GM12878 (cell line): ENCODE data around the gene HTR2B. TPM values are rescaled to one million over a fixed set of nuclear protein-coding genes. Genes with fewer than 3 reads are reported as not detected.

Source experiments
- ATAC-seq: fragments of 200-7000 bp; cut with Tn5 transposase; 3 replicates; pipeline ENCODE4 v1.9.1; 2020; ENCODE audit warnings: mild to moderate bottlenecking, moderate library complexity
- BruUV-seq: library from RNA; stranded (reverse); fragments of 400-500 nt; replicated peaks from 2 replicates; lab custom pipeline; 2021; lab: Mats Ljungman, UMichigan
- CTCF ChIA-PET: fragments of 300-600 bp; sonication (Branson Sonifier 250); formaldehyde crosslinking; extraction: SDS; loops from one replicate; lab custom pipeline; 2021; ENCODE audit warnings: inconsistent platforms; lab: Yijun Ruan, JAX
- POLR2A ChIA-PET: fragments of 350-600 bp; formaldehyde crosslinking; extraction: SDS; loops from one replicate; lab custom pipeline; 2021; ENCODE audit warnings: inconsistent platforms; lab: Charles Lee
- RAD21 ChIA-PET: fragments of 300-600 bp; sonication (Branson Sonifier 250); formaldehyde crosslinking; loops from one replicate; lab custom pipeline; 2023; ENCODE audit warnings: antibody characterized with exemption; ENCODE audit not compliant: unreplicated experiment; lab: Charles Lee
- SMC1A ChIA-PET: fragments of 300-600 bp; sonication (Branson Sonifier 250); formaldehyde crosslinking; loops from one replicate; lab custom pipeline; 2023; ENCODE audit not compliant: unreplicated experiment, uncharacterized antibody; lab: Charles Lee
- DNase-seq: peaks from one replicate; pipeline ENCODE4 v3.0.0-alpha.2; 2011; ENCODE audit warnings: low read depth, low spot score
- FAIRE-seq: peaks from 3 replicates; lab custom pipeline; 2011; peaks lifted over from hg19 to GRCh38; lab: Jason Lieb, UNC
- H2AFZ ChIP-seq: 2 replicates; pipeline ENCODE4 v1.6.0; 2011; ENCODE audit warnings: low read depth, low read length, control low read depth; ENCODE audit not compliant: control insufficient read depth
- H3K27ac ChIP-seq: 2 replicates; pipeline ENCODE4 v1.5.1; 2011; ENCODE audit warnings: control low read depth; ENCODE audit not compliant: control insufficient read depth, insufficient read depth
- H3K27me3 ChIP-seq, 2 experiments: replicated peaks in 1 of 2; 2 replicates each; pipeline versions ENCODE4 v1.6.0 to v1.6.1; 2011; ENCODE audit warnings: low read length in 1 of 2; ENCODE audit not compliant: control insufficient read depth in 2 of 2, insufficient read depth in 2 of 2
- H3K36me3 ChIP-seq, 2 experiments: 2 replicates each; pipeline ENCODE4 v1.5.1; 2011; ENCODE audit warnings: low read length in 1 of 2; ENCODE audit not compliant: control insufficient read depth in 2 of 2, insufficient read depth in 2 of 2
- H3K4me1 ChIP-seq: 2 replicates; pipeline ENCODE4 v1.6.1; 2011; ENCODE audit warnings: mild to moderate bottlenecking, low read length, moderate library complexity, mixed read lengths; ENCODE audit not compliant: control insufficient read depth, insufficient read depth
- H3K4me2 ChIP-seq: 2 replicates; pipeline ENCODE4 v1.6.0; 2011; ENCODE audit warnings: control low read depth; ENCODE audit not compliant: control insufficient read depth, insufficient read depth
- H3K4me3 ChIP-seq: fragments of 200-600 bp; sonication (generic); 2 replicates; pipeline ENCODE4 v1.5.1; 2016
- H3K79me2 ChIP-seq: 2 replicates; pipeline ENCODE4 v1.6.0; 2011; ENCODE audit warnings: low read length; ENCODE audit not compliant: control insufficient read depth, insufficient read depth
- H3K9ac ChIP-seq: 2 replicates; pipeline ENCODE4 v1.8.0; 2011; ENCODE audit warnings: low read length, control low read depth, mixed read lengths; ENCODE audit not compliant: control insufficient read depth, insufficient read depth
- H3K9me3 ChIP-seq: replicated peaks from 3 replicates; pipeline ENCODE4 v1.5.1; 2011; ENCODE audit warnings: mild to moderate bottlenecking, low read length; ENCODE audit not compliant: control insufficient read depth, insufficient read depth
- H4K20me1 ChIP-seq: 2 replicates; pipeline ENCODE4 v1.6.0; 2011; ENCODE audit not compliant: control insufficient read depth, insufficient read depth
- BMI1 ChIP-seq: fragments of 450-650 bp; IDR thresholded peaks from 2 replicates; pipeline ENCODE4 v1.6.1; 2016; ENCODE audit warnings: mild to moderate bottlenecking, moderate library complexity, borderline replicate concordance
- CREB1 ChIP-seq: IDR thresholded peaks from 2 replicates; pipeline ENCODE4 v1.6.1; 2012; ENCODE audit warnings: low read depth, mild to moderate bottlenecking, inconsistent platforms
- EGR1 ChIP-seq, 2 experiments: IDR thresholded peaks; 1 replicate in 1 of 2; 2 replicates in 1 of 2; pipeline ENCODE4 v1.6.1; 2011 to 2012; ENCODE audit warnings: low read depth in 2 of 2, low read length in 2 of 2, borderline replicate concordance in 1 of 2, mild to moderate bottlenecking in 1 of 2, moderate library complexity in 1 of 2
- IRF4 ChIP-seq: IDR thresholded peaks from 2 replicates; pipeline ENCODE4 v1.6.1; 2011; ENCODE audit warnings: low read depth, low read length
- NFYB ChIP-seq: IDR thresholded peaks from 2 replicates; pipeline ENCODE4 v1.6.1; 2011; ENCODE audit warnings: low read depth, mild to moderate bottlenecking, low read length, improper control_type of control experiment, moderate library complexity; ENCODE audit not compliant: insufficient read depth
- NR2C2 ChIP-seq: IDR thresholded peaks from 2 replicates; pipeline ENCODE4 v1.6.1; 2011; ENCODE audit warnings: borderline replicate concordance, low read depth; ENCODE audit not compliant: control insufficient read depth, insufficient read length
- NR2F1 ChIP-seq: fragments of 450-650 bp; conservative IDR thresholded peaks from 2 replicates; pipeline ENCODE4 v1.6.1; 2017; ENCODE audit warnings: mild to moderate bottlenecking
- NRF1 ChIP-seq: conservative IDR thresholded peaks from 2 replicates; pipeline ENCODE4 v1.6.1; 2011; ENCODE audit warnings: mild to moderate bottlenecking, low read depth, low read length, improper control_type of control experiment
- RCOR1 ChIP-seq: conservative IDR thresholded peaks from 2 replicates; pipeline ENCODE4 v1.6.1; 2012; ENCODE audit warnings: low read depth, low read length, improper control_type of control experiment
- REST ChIP-seq: IDR thresholded peaks from 2 replicates; pipeline ENCODE4 v1.6.1; 2012; ENCODE audit warnings: mild to moderate bottlenecking, low read depth, low read length
- SMARCA5 ChIP-seq: fragments of 450-650 bp; IDR thresholded peaks from 2 replicates; pipeline ENCODE4 v1.6.1; 2017; ENCODE audit warnings: mild to moderate bottlenecking
- SP1 ChIP-seq: IDR thresholded peaks from one replicate; pipeline ENCODE4 v1.6.1; 2011; ENCODE audit warnings: low read depth, low read length
- SREBF1 ChIP-seq: IDR thresholded peaks from 2 replicates; pipeline ENCODE4 v1.6.1; 2012; ENCODE audit warnings: mild to moderate bottlenecking, low read length
- ZNF274 ChIP-seq: IDR thresholded peaks from one replicate; pipeline ENCODE4 v1.8.0; 2011; ENCODE audit not compliant: insufficient read length, insufficient read depth
- ZSCAN29 ChIP-seq: fragments of 450-650 bp; IDR thresholded peaks from 2 replicates; pipeline ENCODE4 v1.6.1; 2017; ENCODE audit warnings: mild to moderate bottlenecking, moderate library complexity
- WGBS: methylation state at CpG from one replicate; pipeline ENCODE4 v1.1.6; 2016; ENCODE audit warnings: low lambda C conversion rate; ENCODE audit not compliant: insufficient replicate concordance, insufficient coverage; ENCODE audit errors: missing lambda C conversion rate; 5-methylcytosine and 5-hydroxymethylcytosine counted together
- in situ Hi-C: fragments of 300-500 bp; cut with MboI; formaldehyde crosslinking; loops from 9 replicates; pipeline ENCODE4 v1.14.3; 2018; ENCODE audit warnings: mixed read lengths
- intact Hi-C: fragments of 100-400 bp; cut with micrococcal nuclease; formaldehyde crosslinking; loops from one replicate; pipeline ENCODE4 v1.14.2; 2022; ENCODE audit not compliant: unreplicated experiment
- polyA plus RNA-seq, 11 experiments: library from polyadenylated mRNA; depleted of rRNA in 4 of 11; unstranded in 6 of 11; stranded (reverse) in 5 of 11; fragments of >200 nt; fragmentation: Nextera tagmentation in 4 of 11; fragmentation: Illumina TruSeq in 1 of 11; extraction: Ambion mirVana in 4 of 11; extraction: Trizol in 1 of 11; gene quantifications; 1 replicate in 1 of 11; 2 replicates in 10 of 11; pipeline versions ENCODE4 v1.2.1 to v1.2.3, GENCODE V29; 2011 to 2016; ENCODE audit warnings: inconsistent platforms in 2 of 11, missing spikeins in 2 of 11, low read depth in 1 of 11
- total RNA-seq, 4 experiments: library from RNA; depleted of rRNA in 3 of 4; stranded (reverse); fragments of >200 nt in 3 of 4; fragmentation: Illumina TruSeq in 1 of 4; extraction: Trizol in 1 of 4; gene quantifications; 2 replicates each; pipeline versions ENCODE4 v1.2.1 to v1.2.3, GENCODE V29; 2013 to 2021

HTR2B gene
- total and polyA plus RNA-seq, 10 of the 15 experiments (the other 5 are each of a cell fraction or from before 2014, with no cell fraction given), result 0.03 to 1.2 (median 0.15) TPM

- intact Hi-C loops (no loop called here), in situ Hi-C loops (no loop called here)
- Histone ChIP-seq H3K4me2 (no peak overlapping the region), H4K20me1 (no peaks in the 10 kb centered on the region), H3K9ac (no peak overlapping the region), H3K27me3 (no peaks in the 10 kb centered on the region), H3K9me3 (no peaks in the 10 kb centered on the region), H3K36me3 (peaks cover 0 to 16% of the 10 kb centered on the region in 2 experiments; a peak in 1 of 4 replicates), H3K27ac (no peak overlapping the region), H3K4me3 (no peak overlapping the region), H2AFZ (no peak overlapping the region), H3K4me1 (peaks cover 8% of the 10 kb centered on the region; the same call in 1 of the 2 replicates), H3K79me2 (no peaks in the 10 kb centered on the region)
- DNase-seq, result no peak
- RAD21 ChIA-PET, result no interaction called here
- no peak for ATAC-seq
- SMC1A ChIA-PET, result interaction anchor here (1.1 to 2.1 kb wide), 4 partner anchors 10 to 338 kb away, joined by 3 to 11 read pairs (median 3); no protein-coding TSS in a partner anchor
- BruUV-seq, result no TSS peak
- CTCF ChIA-PET, result no interaction called here
- POLR2A ChIA-PET, result no interaction called here
- FAIRE-seq, result no peak
- no peak for TF ChIP-seq ZNF274
- no peak for TF ChIP-seq ZSCAN29
- TF ChIP-seq NR2C2, result no peak
- no peak for TF ChIP-seq NR2F1
- no peak for TF ChIP-seq EGR1 (IDR thresholded peaks at IDR 0.05; ENCODE audit: borderline replicate concordance in 1 of 2, low read depth in 2 of 2, low read length in 2 of 2)
- no peak for TF ChIP-seq CREB1
- TF ChIP-seq IRF4, result no peak
- WGBS, result 95% methylated on average over 5 of the region's 5 CpGs
Observed at GRCh38 chr2:231113489-231113888, 11.4 kb downstream of the HTR2B start.

- ChIA-PET POLR2A (no interaction called here), RAD21 (interaction anchor here (1.6 kb wide), 1 partner anchor 340 kb away, joined by 3 read pairs; no protein-coding TSS in a partner anchor)
- TF ChIP-seq SP1, result no peak
- no peak for TF ChIP-seq SREBF1
- TF ChIP-seq NRF1, result no peak
- TF ChIP-seq SMARCA5, result no peak
- no peak for TF ChIP-seq NFYB
- TF ChIP-seq BMI1, result no peak
- TF ChIP-seq RCOR1, result no peak
- TF ChIP-seq REST, result no peak
Observed at GRCh38 chr2:231111987-231112386, 12.9 kb downstream of the HTR2B start.

More at GRCh38 chr2:231111987-231112386, 12.9 kb downstream of the HTR2B start:
- DNase-seq (no peak), ATAC-seq (no peak), FAIRE-seq (no peak)
- Histone ChIP-seq H3K9me3 (no peaks in the 10 kb centered on the region), H3K9ac (no peak overlapping the region), H2AFZ (no peak overlapping the region), H4K20me1 (no peaks in the 10 kb centered on the region), H3K27ac (no peak overlapping the region), H3K79me2 (no peaks in the 10 kb centered on the region), H3K4me1 (no peaks in the 10 kb centered on the region), H3K4me3 (no peak overlapping the region), H3K27me3 (no peaks in the 10 kb centered on the region), H3K36me3 (peaks cover 0 to 18% of the 10 kb centered on the region in 2 experiments; a peak in 1 of 4 replicates), H3K4me2 (no peak overlapping the region)
- WGBS, result 100% methylated on average over 1 of the region's 1 CpG
- in situ Hi-C loops (no loop called here), intact Hi-C loops (no loop called here)
- ChIA-PET CTCF (interaction anchor here (0.7 to 1.8 kb wide), 6 partner anchors 9 to 62 kb away, joined by 3 to 6 read pairs (median 3); no protein-coding TSS in a partner anchor), SMC1A (interaction anchor here (0.7 to 2.1 kb wide), 9 partner anchors 8 to 282 kb away, joined by 3 to 11 read pairs (median 3); no protein-coding TSS in a partner anchor)
- no TSS peak for BruUV-seq
